ENCODE measurements around the gene TMEM119. TPM values are rescaled to one million over a fixed set of nuclear protein-coding genes. Genes with fewer than 3 reads are reported as not detected.
"Not testable (repeated sequence)": the region's sequence is repeated elsewhere in the genome, so short reads cannot be mapped to it uniquely, and the experiment has no call there.

The TMEM119 gene
- total RNA-seq, 1 experiment from 2014 or later: 1.4 TPM

DNA sequence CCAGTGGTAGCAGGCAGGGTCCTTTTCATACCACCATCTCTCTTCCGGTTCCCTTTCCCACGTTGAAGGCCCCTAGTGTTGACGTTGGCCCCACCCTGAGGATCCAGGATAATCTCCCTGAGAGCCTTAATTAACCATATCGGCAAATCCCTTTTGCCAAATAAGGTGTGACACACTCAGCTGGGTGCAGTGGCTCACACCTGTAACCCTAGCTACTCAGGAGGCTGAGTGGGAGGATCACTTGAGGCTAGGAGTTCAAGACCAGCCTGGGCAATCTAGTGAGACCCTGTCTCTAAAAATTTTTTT, 2.8 kb upstream of the TMEM119 start:
- DNase-seq (ENCODE audit: low spot score): no peak

DNA sequence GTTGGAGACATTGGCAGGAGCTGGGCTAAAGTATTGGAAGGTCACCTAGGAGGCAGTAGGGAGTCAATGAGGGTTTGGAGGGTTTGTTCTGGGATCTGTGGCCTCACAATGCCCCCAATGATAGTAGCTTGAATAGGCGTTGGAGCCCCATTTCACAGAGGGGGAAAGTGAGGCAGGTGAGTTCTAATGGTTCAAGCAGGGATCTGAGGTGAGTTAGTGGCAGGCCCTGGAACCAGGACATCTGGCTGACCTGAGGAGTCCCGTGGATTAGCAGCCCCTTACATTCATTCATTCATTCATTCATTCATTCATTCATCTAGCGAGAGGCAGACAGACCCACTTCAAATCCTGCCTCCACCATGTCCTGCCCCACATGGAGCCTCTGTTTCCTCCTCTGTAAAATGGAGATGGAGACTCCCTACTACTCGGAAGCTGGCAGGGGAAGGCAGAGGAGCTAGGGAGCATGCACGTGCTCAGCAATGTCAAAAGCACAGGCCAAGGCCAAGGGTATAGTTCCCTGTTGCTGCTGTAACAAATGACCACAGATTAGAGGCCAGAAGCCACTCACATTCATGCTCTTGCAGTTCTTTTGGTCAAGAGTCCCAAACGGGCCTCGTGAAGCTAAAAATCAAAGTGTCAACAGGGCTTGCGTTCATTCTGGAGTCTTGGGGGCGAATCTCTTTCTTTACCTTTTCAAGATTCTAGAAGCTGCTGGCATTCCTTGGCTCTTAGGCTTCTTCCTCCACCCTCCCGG, 2.2 kb upstream of the TMEM119 start:
- no peak for DNase-seq (ENCODE audit: low spot score)

DNA sequence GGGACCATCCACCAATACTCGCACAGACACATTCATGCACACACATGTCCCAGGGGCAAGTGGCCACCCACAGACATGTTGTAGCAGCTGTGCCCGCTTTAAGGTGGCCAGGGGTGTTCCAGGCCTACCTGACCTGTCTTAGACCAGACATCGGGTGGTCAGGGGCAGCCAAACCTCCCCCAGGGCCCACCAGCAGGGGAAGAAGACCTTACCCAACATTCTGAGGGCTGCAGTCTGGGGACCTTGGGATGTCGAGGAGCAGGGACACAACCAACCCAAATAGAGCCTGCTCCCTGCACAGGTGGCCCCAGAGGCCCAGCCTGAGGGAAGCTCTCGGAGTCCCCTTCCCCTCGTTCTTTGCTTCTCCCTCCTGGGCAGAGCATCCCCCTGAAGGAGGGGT, 1.7 kb upstream of the TMEM119 start:
- DNase-seq (ENCODE audit: low spot score): no peak

DNA sequence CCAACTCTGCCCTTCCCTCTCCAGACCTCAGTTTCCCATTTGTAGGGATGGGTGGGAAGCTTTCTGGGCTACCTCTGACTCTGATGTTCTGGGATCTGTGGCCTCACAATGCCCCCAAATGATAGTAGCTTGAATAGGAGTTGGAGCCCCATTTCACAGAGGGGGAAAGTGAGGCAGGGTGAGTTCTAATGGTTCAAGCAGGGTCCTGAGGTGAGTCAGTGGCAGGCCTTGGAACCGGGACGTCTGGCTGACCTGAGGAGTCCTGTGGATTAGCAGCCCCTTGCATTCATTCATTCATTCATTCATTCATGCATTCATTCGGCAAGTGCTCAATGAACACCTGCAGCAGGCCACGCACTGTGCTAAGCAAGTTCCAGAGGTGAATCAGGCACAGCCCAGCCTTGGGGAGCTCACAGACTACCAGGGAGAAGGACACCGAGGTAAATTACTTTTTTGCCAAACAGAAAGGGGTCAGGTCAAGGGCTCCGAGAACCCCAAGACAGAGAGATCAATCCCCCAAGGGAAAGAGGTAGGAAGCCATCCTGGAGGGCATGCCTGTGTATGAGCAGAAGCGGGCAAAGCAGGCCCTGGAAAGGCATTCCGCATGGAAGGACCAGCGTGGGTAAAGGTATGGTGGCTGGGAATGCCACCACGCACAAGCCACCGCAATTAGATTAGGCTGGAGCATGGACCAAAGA, 818 bp upstream of the TMEM119 start:
- DNase-seq (ENCODE audit: low spot score): no peak

DNA sequence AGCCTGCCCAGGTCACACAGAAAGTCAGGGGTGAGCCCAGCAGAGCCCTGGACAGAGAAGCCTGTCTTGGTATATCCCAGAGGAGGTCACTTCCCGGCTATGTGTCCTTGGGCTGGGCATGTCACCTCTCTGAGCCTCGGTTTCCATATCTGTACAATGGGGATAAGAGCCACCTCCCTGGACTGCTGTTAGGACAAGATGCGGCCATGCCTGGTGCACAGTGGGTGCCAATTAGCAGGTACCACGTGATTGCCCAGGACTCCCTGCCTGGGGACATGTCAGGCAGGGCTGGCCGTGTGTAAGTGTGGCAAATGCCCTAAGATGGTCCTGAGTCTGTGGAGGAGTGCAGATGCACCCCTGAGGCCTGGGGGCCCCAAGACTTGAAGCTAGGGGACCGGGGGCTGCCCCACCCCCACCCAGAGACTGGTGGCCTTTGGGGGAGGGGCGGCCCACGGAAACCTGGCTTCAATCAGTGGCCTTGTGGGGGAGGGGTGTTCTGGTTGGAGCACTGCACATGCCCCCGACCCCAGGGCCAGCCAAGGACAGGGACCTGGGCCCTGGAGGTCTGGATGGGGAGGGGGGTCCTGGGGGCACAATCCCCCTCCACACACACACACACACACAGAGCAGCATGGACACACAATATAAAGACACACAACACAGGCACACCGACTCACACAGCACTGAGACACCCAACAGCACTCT, 878 bp downstream of the TMEM119 start:
- no peak for DNase-seq (ENCODE audit: low spot score)

DNA sequence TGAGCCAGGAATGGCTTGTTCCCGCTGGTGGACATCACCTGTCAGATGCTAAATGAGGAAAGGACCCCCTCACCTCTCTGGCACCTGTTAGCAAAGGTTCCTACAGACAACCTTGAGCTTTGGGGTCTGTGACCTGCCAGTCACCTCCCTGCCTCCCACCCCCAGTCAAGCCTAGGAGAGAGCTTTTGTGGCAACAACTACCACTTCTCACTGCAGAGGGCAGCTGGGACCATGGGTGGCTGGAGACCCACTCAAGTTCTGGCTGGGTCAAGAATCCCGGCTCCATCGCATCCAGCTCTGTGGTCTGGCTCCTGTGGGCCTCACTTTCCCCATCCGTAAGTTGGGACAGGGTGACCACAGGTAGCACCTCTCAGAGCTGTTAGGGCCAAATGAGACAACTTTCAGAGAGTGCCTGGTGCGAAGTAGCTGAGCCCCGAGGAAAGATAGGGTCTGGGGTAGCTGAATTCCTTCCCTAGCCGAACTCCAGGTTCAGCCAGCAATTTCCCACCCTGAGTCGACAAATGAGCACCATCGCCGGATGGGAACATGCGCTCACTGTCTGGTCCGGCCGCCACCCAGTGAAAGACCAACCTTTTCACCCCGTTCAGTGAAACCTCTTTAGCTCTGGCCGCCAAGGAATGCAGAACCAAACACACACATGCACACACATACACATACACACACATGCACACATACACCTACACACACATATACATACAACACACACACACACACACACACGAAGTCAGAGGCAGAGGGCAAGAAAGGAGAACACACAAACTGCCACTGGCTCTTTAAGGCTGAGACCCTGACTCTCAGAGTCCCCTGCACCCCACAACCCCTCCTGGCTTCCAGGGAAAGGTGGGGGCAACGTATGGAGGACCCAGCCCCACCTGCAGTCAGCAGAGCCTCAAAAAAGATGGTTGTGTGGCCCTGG, 1.9 kb downstream of the TMEM119 start:
- DNase-seq (ENCODE audit: low spot score): no peak

DNA sequence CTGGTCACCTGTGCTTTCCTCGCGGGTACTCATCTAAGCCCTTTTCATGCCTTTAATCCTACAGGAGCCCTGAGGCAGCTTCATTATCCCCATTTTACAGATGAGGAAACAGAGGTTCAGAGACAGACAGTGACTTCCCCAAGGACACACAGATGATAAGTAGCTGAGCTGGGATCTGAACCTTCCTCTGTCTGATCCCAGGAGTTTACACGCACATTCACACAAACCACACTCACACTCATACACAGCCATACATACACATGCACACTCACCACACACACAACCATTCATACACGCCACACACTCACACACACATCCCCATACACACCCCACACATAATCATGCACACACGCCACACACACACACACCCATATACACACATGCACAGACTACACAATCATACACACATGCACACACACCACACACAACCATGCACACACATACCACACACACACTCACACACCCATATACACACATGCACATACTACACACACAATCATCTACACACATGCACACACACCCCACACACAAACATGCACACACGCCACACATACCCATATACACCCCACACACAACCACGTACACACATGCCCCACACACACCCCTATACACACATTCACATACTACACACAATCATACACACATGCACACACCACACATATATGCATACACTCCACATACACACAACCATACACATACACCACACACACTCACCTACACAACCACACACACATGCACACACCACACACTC, 2.7 kb downstream of the TMEM119 start:
- no peak for DNase-seq (ENCODE audit: low spot score)

DNA sequence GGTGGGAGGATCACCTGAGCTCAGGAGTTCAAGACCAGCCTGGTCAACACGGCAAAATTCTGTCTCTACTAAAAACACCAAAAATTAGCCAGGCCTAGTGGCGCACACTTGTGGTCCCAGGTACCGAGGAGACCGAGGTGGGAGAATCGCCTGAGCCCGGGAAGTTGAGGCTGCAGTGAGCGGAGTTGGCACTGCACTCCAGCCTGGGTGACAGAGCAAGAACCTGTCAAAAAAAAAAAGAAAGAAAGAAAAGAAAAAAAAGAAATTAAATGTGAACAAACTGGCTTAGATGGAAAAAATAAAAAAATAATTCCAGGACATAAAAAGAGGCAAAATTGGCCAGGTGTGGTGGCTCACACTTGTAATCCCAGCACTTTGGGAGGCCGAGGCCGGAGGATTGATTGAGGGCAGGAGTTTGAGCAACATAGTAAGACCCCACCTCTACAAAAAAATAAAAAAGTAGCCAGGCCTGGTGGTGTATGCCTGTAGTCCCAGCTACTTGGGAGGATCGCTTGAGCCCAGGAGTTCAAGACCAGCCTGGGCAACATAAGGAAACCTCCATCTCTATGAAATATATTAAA, 3.5 kb downstream of the TMEM119 start:
- no peak for DNase-seq (ENCODE audit: low spot score)

DNA sequence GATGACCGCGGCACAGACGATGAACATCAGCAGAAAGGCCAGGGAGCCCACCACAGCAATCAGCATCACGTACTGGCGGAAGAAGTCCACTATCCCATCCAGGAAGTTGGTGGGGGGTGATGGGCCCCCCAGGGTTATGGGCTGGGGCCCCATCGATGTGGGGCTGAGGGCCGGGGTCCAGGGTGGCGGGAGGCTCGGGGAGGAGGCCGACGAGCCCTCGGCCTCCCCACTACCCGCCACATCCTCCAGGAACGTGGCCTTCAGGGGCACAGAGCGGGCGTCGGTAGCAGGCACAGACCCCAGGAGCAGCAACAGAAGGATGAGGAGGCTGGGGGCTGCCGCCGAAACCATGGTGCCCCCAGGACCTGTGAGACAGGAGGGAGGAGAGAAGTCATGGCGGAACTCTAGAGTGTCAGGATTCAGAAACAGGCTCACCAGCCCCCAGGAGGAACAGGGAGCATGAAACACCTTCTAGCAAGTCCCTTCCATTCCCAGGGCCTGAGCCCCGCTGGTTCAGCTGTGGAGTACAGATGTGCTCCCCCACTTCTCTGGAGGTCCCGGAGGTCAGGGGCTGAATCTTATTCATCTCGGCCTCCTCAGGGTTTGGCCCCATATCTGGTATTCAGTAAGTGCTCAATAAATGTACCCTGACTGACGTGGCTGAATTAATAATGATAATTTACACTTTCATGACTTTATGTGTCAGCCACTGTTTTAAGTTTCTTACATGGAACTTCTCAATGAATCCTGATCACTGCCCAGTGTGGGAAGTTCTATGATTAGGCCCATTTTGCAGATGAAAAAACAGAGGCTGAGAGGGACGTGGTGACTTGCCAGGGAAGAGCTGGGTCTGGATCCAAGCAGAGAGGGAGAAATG, 5.6 kb downstream of the TMEM119 start:
- DNase-seq (ENCODE audit: low spot score): no peak

DNA sequence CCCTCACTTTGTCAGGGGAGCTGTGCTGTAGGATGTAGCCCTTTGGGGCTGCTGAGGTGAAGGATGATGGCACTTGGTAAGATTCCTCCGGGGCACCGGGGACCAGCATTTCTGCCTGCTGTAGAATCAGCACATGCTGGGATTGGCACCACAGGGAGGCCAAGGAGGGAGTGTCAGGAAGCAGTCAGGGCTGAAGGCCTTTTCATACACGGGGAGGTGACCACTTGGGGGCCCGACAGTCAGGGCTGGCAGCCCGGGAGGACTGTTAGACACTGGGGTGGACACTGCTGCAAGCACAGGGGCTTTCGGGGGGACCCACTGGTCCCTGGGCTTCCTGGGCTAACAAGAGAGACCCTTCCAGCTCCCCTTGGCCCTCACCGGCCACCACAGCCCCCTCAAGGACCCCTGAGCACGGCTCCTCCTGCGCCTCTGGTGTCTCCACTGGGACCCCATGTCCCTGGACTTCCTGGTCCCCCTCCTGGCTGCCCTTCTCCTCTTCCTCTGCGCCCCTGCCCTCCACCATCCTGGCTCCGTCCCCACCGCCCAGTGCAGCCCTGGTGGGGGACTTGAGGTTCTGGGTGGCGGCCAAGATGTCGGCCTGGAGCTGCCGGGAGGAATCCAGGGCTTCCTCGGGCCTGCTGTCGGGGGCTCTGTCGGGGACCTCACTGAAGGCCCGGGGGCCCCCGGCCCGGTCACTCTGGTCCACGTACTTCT, 6.5 kb downstream of the TMEM119 start:
- no peak for DNase-seq (ENCODE audit: low spot score)

DNA sequence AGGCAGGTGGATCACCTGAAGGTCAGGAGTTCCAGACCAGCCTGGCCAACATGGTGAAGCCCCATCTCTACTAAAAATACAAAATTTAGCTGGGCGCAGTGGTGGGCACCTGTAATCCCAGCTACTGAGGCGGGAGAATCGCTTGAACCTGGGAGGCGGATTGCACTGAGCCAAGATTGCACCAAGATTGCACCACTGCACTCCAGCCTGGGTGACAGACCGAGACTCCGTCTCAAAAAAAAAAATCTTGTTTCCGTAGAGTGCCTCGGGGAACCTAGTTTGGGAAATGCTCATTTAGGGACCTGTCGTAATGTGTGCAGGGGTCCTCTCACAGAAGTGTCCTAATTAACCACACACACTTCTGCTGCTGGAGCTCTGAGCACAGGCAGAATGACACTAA, 7.4 kb downstream of the TMEM119 start:
- not testable (repeated sequence) for DNase-seq (ENCODE audit: low spot score)

DNA sequence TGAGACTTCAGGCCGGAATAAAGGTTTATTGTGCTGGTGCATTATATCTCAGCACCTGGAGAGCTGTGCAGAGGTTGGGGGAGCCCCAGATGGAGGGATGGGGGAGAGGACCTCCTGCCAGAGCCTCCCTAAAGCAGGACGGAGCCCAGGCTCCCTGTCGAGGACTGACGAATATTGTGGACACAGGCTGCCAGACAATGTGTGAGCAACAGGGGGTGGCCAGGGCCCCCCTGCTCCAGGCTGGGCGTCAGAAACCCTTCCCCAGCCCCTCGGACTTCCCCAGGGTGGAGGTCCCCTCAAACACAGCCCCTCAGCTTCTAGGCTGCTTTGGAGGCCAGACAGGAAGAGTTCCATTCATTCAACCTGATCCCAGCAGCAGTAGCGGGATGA, 8.0 kb downstream of the TMEM119 start:
- DNase-seq (ENCODE audit: low spot score): no peak

DNA sequence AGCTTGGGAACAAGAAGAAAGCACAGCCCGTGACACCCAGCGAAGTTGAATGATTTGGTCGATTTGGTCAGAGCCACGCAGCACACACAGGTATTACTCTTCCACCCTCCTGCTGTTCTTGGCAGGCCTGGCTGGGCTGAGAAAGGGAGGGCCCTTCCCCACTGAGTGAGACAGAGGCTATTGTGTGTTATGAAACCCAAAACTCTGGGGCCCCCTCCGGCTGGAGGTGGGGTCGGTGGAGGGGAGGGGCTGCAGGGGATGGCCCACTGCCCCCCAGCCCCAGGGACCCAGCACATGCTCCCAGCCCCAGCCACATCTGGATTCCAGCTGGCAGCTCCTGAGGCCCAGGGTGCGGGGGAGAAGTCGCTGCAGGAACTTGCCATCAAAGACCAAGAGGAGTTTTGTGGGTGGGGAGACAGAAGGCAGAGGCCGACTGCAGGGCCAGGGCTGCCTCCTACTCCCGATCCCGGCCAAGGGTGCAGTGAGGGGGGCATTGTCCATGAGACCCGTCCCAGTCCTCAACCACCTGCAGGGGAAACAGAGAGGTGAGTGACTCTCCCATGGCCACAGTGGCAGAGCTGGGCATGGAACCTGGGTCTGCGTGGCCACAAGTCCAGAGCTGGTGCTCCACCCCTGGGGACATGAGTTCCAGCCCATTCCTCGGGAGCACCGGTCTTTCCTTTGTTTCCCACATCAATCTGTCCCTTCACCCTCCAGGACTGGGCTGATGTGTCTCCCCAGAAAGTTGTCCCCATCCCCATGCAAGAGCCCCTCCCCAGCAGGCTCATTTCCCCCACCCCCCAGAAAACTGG, 8.7 kb downstream of the TMEM119 start:
- DNase-seq (ENCODE audit: low spot score): no peak

DNA sequence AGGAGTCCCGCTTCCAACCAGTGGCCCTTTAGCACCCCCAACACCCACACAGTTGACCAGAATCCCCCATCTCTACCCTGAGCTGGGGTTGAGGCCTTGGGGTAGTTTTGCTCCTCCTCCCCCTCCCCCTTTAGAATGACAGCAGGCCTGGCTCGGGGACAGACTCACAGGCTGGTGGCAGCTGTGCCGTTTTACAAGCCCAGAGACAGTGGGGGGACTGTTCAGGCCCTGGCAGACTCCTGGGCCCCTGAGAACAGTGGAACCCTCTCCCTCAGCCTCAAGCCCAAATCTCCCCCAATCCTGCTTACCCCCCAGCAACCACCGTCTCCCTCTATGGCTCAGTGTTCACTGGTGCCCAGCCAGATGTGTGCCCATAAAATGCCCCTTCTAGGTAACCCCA, 10.1 kb downstream of the TMEM119 start:
- DNase-seq (ENCODE audit: low spot score): no peak

DNA sequence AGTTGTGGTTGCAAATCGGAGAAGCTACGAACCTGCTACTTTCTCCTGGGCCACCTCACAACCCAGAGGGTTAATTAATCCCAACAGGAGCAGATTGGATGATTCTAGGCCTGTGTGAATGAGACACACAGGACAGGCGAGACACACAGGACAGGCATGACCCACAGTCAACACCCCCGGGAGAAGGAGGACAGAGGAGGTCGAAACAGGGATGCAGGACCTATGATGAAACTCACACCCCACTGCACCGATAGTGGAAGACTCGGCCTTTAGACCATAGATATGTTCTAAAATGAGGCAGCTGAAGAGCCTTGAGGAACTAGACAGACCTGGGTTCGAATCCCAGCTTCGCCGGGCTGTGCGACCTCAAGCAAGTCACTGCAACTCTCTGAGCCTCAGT, 11.6 kb downstream of the TMEM119 start:
- DNase-seq (ENCODE audit: low spot score): no peak

DNA sequence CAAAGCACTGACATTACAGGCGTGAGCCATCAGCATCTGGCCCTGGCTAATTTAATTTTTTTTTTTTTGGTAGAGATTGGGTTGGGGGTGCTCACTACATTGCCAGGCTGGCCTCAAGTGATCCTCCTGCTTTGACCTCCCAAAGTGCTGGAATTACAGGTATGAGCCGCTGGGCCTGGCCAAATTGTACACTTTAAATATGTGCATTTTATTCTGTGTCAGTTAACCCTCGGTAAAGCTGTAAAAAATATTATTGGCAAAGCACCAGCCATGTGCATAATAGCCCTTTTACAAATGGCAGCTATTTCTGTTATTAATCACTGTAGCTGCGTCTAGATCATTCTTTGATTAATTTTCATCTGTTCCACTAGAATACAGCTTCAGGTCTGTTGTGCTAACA, 12.0 kb downstream of the TMEM119 start:
- no peak for DNase-seq (ENCODE audit: low spot score)

DNA sequence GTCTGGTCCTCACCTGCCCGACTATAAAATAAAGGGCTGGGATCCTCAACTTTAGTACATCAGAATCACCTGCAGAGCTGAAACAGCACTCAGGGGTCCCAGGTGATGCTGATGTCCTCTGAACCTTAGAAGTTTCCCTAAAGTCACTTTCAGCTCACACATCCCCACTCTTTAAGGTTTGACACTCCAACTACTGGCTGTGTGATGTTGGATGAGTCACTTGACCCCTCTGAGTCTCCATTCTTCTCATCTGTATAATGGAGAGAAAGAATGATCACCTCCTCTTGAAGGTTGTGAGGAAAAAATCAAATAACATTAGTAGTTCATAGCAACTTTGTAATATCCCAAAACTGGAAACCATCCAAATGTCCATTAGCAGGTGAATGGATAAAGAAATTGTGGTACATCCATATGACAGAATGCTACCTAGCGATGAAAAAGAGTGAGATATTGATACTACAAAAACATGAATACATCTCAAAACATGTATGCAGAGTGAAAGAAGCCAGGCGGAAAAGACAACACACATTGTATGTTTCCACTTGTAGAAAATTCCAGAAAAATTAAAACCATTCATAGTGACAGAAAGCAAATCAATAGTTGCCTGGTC, 13.3 kb downstream of the TMEM119 start:
- no peak for DNase-seq (ENCODE audit: low spot score)

DNA sequence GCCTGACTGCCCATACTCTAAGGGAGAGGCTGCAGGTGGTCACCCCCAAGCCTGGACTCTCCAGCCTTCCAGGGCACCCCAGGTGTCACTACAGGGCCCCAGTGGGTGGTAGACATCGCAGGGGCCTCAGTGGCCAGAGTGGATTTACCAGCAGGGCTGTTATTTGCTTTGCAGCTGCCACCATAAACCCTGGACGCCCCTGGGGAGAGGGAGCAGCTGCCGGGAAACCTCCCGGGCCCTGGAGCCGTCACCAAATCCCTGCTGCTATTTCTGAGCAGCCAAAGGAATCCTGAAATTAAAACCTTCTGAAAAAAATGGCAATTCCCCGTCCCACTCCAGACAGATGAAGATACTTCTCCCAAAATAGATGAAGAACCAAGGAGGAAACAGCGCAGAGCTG, 13.9 kb downstream of the TMEM119 start:
- no peak for DNase-seq (ENCODE audit: low spot score)

Data from H4 (cell line).